ENCODE data around the gene MSLN.

- TF ChIP-seq CTCF (IDR thresholded peaks at IDR 0.05; ENCODE audit: control extremely low read depth in 1 of 3, insufficient read depth in 1 of 3, low read depth in 1 of 3, low read length in 3 of 3) (no peak), EZH2 (IDR thresholded peaks at IDR 0.05; ENCODE audit: low read depth, low read length, severe bottlenecking) (no peak), TAF1 (IDR thresholded peaks at IDR 0.05; ENCODE audit: low read depth, low read length) (no peak), KDM1A (IDR thresholded peaks at IDR 0.05; ENCODE audit: borderline replicate concordance, low read length) (no peak), RBBP5 (IDR thresholded peaks at IDR 0.05; ENCODE audit: borderline replicate concordance, low read depth, low read length) (no peak), JUND (IDR thresholded peaks at IDR 0.05; ENCODE audit: low read length) (no peak), CEBPB (IDR thresholded peaks at IDR 0.05; ENCODE audit: low read depth, low read length) (no peak), RAD21 (IDR thresholded peaks at IDR 0.05 in 1 of 2, conservative IDR thresholded peaks at IDR 0.05 in 1 of 2; ENCODE audit: low read depth in 2 of 2, low read length in 2 of 2) (no peak)
Observed at GRCh38 chr16:718389-718788, 42.1 kb upstream of the MSLN start.
